ENCODE data around the gene LINGO1. TPM values are rescaled to one million over a fixed set of nuclear protein-coding genes. Genes with fewer than 3 reads are reported as not detected.

Gene LINGO1
- total RNA-seq, 2 experiments from 2014 or later, result not detected

GRCh38 chr15:77644543-77645247 lies 12.0 kb upstream of the LINGO1 start:
- H3K9me2 ChIP-seq (ENCODE audit: insufficient read depth, low read length), result no peaks in the 10 kb centered on the region
- H3K4me1 ChIP-seq (ENCODE audit: insufficient read depth, low read length, poor library complexity, severe bottlenecking), result no peaks in the 10 kb centered on the region
- POLR2A ChIA-PET, result no interaction called here
- no peak overlapping the region for H3K4me2 ChIP-seq (ENCODE audit: low read length)
- no peaks in the 10 kb centered on the region for H4K20me1 ChIP-seq (ENCODE audit: insufficient read depth, low read length)
- CTCF ChIA-PET (ENCODE audit: unreplicated experiment), result interaction anchor here (0.6 kb wide), 2 partner anchors 44 to 66 kb away, joined by 12 to 26 read pairs; no protein-coding TSS in a partner anchor
- H2AFZ ChIP-seq (ENCODE audit: low read length), result no peak overlapping the region
- H3K4me3 ChIP-seq (ENCODE audit: low read depth, low read length, poor library complexity, severe bottlenecking), result no peak overlapping the region
- H3K9me3 ChIP-seq (ENCODE audit: low read length), result no peaks in the 10 kb centered on the region
- intact Hi-C loops (cut with micrococcal nuclease; ENCODE audit: unreplicated experiment), result no loop called here
- H3K36me3 ChIP-seq (ENCODE audit: insufficient read depth, low read length), result no peaks in the 10 kb centered on the region
- no peak for DNase-seq (ENCODE audit: low spot score)
- H3K79me2 ChIP-seq (ENCODE audit: insufficient read depth, low read depth, low read length), result no peaks in the 10 kb centered on the region
- TF ChIP-seq CTCF (conservative IDR thresholded peaks at IDR 0.05; ENCODE audit: low read length) (no peak), EZH2phosphoT487 (IDR thresholded peaks at IDR 0.05; ENCODE audit: borderline replicate concordance, low read depth, low read length) (no peak)
- no TSS peak for BruUV-seq (replicated peaks)
- H3K27ac ChIP-seq (ENCODE audit: low read depth, low read length, poor library complexity, severe bottlenecking), result no peak overlapping the region

- Histone ChIP-seq H3K79me2 (ENCODE audit: insufficient read depth, low read depth, low read length) (no peaks in the 10 kb centered on the region), H4K20me1 (ENCODE audit: insufficient read depth, low read length) (no peaks in the 10 kb centered on the region), H3K4me1 (ENCODE audit: insufficient read depth, low read length, poor library complexity, severe bottlenecking) (no peaks in the 10 kb centered on the region), H2AFZ (ENCODE audit: low read length) (no peak overlapping the region), H3K9me2 (ENCODE audit: insufficient read depth, low read length) (no peaks in the 10 kb centered on the region), H3K9me3 (ENCODE audit: low read length) (no peaks in the 10 kb centered on the region), H3K27ac (ENCODE audit: low read depth, low read length, poor library complexity, severe bottlenecking) (no peak overlapping the region), H3K36me3 (ENCODE audit: insufficient read depth, low read length) (no peaks in the 10 kb centered on the region), H3K4me2 (ENCODE audit: low read length) (no peak overlapping the region), H3K4me3 (ENCODE audit: low read depth, low read length, poor library complexity, severe bottlenecking) (no peak overlapping the region)
- intact Hi-C loops (cut with micrococcal nuclease; ENCODE audit: unreplicated experiment), result no loop called here
- TF ChIP-seq CTCF (conservative IDR thresholded peaks at IDR 0.05; ENCODE audit: low read length) (no peak), EZH2phosphoT487 (IDR thresholded peaks at IDR 0.05; ENCODE audit: borderline replicate concordance, low read depth, low read length) (no peak)
- POLR2A ChIA-PET, result no interaction called here
- CTCF ChIA-PET (ENCODE audit: unreplicated experiment), result no interaction called here
- no TSS peak for BruUV-seq (replicated peaks)
- DNase-seq (ENCODE audit: low spot score), result no peak
Measured at GRCh38 chr15:77643764-77644163, 11.1 kb upstream of the LINGO1 start.

GRCh38 chr15:77642793-77643430 lies 10.2 kb upstream of the LINGO1 start:
- BruUV-seq (replicated peaks), result no TSS peak
- Histone ChIP-seq H3K9me3 (ENCODE audit: low read length) (no peaks in the 10 kb centered on the region), H2AFZ (ENCODE audit: low read length) (no peak overlapping the region), H3K4me2 (ENCODE audit: low read length) (no peak overlapping the region), H3K9me2 (ENCODE audit: insufficient read depth, low read length) (no peaks in the 10 kb centered on the region), H3K36me3 (ENCODE audit: insufficient read depth, low read length) (no peaks in the 10 kb centered on the region), H3K4me1 (ENCODE audit: insufficient read depth, low read length, poor library complexity, severe bottlenecking) (no peaks in the 10 kb centered on the region), H3K4me3 (ENCODE audit: low read depth, low read length, poor library complexity, severe bottlenecking) (no peak overlapping the region), H3K79me2 (ENCODE audit: insufficient read depth, low read depth, low read length) (no peaks in the 10 kb centered on the region), H3K27ac (ENCODE audit: low read depth, low read length, poor library complexity, severe bottlenecking) (no peak overlapping the region), H4K20me1 (ENCODE audit: insufficient read depth, low read length) (no peaks in the 10 kb centered on the region)
- intact Hi-C loops (cut with micrococcal nuclease; ENCODE audit: unreplicated experiment), result no loop called here
- TF ChIP-seq CTCF (conservative IDR thresholded peaks at IDR 0.05; ENCODE audit: low read length) (no peak), EZH2phosphoT487 (IDR thresholded peaks at IDR 0.05; ENCODE audit: borderline replicate concordance, low read depth, low read length) (no peak)
- ChIA-PET CTCF (ENCODE audit: unreplicated experiment) (interaction anchor here (1.0 kb wide), 1 partner anchor 8 kb away, joined by 4 read pairs; no protein-coding TSS in a partner anchor), POLR2A (no interaction called here)
- no peak for DNase-seq (ENCODE audit: low spot score)
